ENCODE results near the gene CWC15. TPM values are rescaled to one million over a fixed set of nuclear protein-coding genes. Genes with fewer than 3 reads are reported as not detected.

The CWC15 gene
- total RNA-seq, 1 donor from 2014 or later: 76.8 TPM

GRCh38 chr11:95005642-95006041 lies 32.3 kb upstream of the CWC15 start:
- Mint-ChIP-seq H3K4me1 (ENCODE audit: unreplicated experiment) (no peaks in the 10 kb centered on the region), H3K4me3 (no peak overlapping the region), H3K36me3 (no peaks in the 10 kb centered on the region), H3K27me3 (peaks cover 4% of the 10 kb centered on the region), H3K27ac (no peak overlapping the region), H3K9me3 (no peaks in the 10 kb centered on the region)
- no peak for TF ChIP-seq CTCF (conservative IDR thresholded peaks at IDR 0.05)
- no peak for DNase-seq (ENCODE audit: extremely low spot score, unreplicated experiment)

- H3K27ac Mint-ChIP-seq: no peak overlapping the region
These were observed 30.4 kb upstream of the CWC15 start for GRCh38 chr11:95003716-95004115.

GRCh38 chr11:94998285-94998684 lies 24.9 kb upstream of the CWC15 start:
- Mint-ChIP-seq H3K27ac (no peak overlapping the region), H3K36me3 (peaks cover 10% of the 10 kb centered on the region)
- DNase-seq (ENCODE audit: extremely low spot score, unreplicated experiment): no peak

More at GRCh38 chr11:95003716-95004115, 30.4 kb upstream of the CWC15 start:
- no peak for TF ChIP-seq CTCF (conservative IDR thresholded peaks at IDR 0.05)
- Mint-ChIP-seq H3K4me1 (ENCODE audit: unreplicated experiment) (no peaks in the 10 kb centered on the region), H3K36me3 (peaks cover 4% of the 10 kb centered on the region), H3K27me3 (no peaks in the 10 kb centered on the region), H3K4me3 (no peak overlapping the region), H3K9me3 (no peaks in the 10 kb centered on the region)
- DNase-seq (ENCODE audit: extremely low spot score, unreplicated experiment): no peak

GRCh38 chr11:94997437-94997836 lies 24.1 kb upstream of the CWC15 start:
- Mint-ChIP-seq H3K27me3 (no peaks in the 10 kb centered on the region), H3K27ac (no peak overlapping the region), H3K9me3 (no peaks in the 10 kb centered on the region), H3K4me3 (no peak overlapping the region), H3K4me1 (ENCODE audit: unreplicated experiment) (no peaks in the 10 kb centered on the region), H3K36me3 (peaks cover 10% of the 10 kb centered on the region)
- peak; percentile 41 for TF ChIP-seq CTCF (conservative IDR thresholded peaks at IDR 0.05)
- DNase-seq (ENCODE audit: extremely low spot score, unreplicated experiment): no peak

More at GRCh38 chr11:94998285-94998684, 24.9 kb upstream of the CWC15 start:
- Mint-ChIP-seq H3K9me3 (no peaks in the 10 kb centered on the region), H3K4me1 (ENCODE audit: unreplicated experiment) (no peaks in the 10 kb centered on the region), H3K4me3 (no peak overlapping the region), H3K27me3 (no peaks in the 10 kb centered on the region)
- no peak for TF ChIP-seq CTCF (conservative IDR thresholded peaks at IDR 0.05)

- H3K4me1 Mint-ChIP-seq (ENCODE audit: unreplicated experiment): no peaks in the 10 kb centered on the region
- H3K36me3 Mint-ChIP-seq: peaks cover 6% of the 10 kb centered on the region
- DNase-seq (ENCODE audit: extremely low spot score, unreplicated experiment): no peak
- peaks cover 14% of the 10 kb centered on the region for H3K27me3 Mint-ChIP-seq
- TF ChIP-seq CTCF (conservative IDR thresholded peaks at IDR 0.05): no peak
- H3K27ac Mint-ChIP-seq: no peak overlapping the region
- no peaks in the 10 kb centered on the region for H3K9me3 Mint-ChIP-seq
- H3K4me3 Mint-ChIP-seq: no peak overlapping the region
These were observed 20.1 kb upstream of the CWC15 start for GRCh38 chr11:94993400-94993943.

GRCh38 chr11:94988748-94989147 lies 15.4 kb upstream of the CWC15 start:
- H3K4me1 Mint-ChIP-seq (ENCODE audit: unreplicated experiment): no peaks in the 10 kb centered on the region
- H3K36me3 Mint-ChIP-seq: no peaks in the 10 kb centered on the region
- H3K9me3 Mint-ChIP-seq: no peaks in the 10 kb centered on the region
- peaks cover 19% of the 10 kb centered on the region for H3K27me3 Mint-ChIP-seq
- no peak overlapping the region for H3K4me3 Mint-ChIP-seq
- TF ChIP-seq CTCF (conservative IDR thresholded peaks at IDR 0.05): no peak
- DNase-seq (ENCODE audit: extremely low spot score, unreplicated experiment): no peak
- H3K27ac Mint-ChIP-seq: no peak overlapping the region
